Subcutaneous abdominal adipose tissue (tissue), 5 donors: ENCODE results near the gene FUT1.

Source experiments
- H3K27ac ChIP-seq: one replicate; pipeline ENCODE4 v1.7.0; 2013; ENCODE audit warnings: low read depth, mild to moderate bottlenecking, inconsistent platforms, low read length, moderate library complexity
- H3K27me3 ChIP-seq, 5 donors: one replicate each; pipeline ENCODE4 v1.7.0; 2013; ENCODE audit warnings: low read length in 5 of 5, inconsistent platforms in 1 of 5; ENCODE audit not compliant: control insufficient read depth in 5 of 5, insufficient read depth in 4 of 5
- H3K36me3 ChIP-seq, 5 donors: one replicate each; pipeline ENCODE4 v1.7.0; 2013; ENCODE audit warnings: low read length in 5 of 5; ENCODE audit not compliant: control insufficient read depth in 5 of 5, insufficient read depth in 5 of 5
- H3K4me1 ChIP-seq, 5 donors: one replicate each; pipeline ENCODE4 v1.7.0; 2013; ENCODE audit warnings: low read length in 5 of 5, mild to moderate bottlenecking in 3 of 5, moderate library complexity in 1 of 5; ENCODE audit not compliant: control insufficient read depth in 5 of 5, insufficient read depth in 5 of 5
- H3K4me3 ChIP-seq, 5 donors: one replicate each; pipeline ENCODE4 v1.7.0; 2013; ENCODE audit warnings: low read length in 5 of 5, low read depth in 1 of 5
- H3K9ac ChIP-seq, 5 donors: one replicate each; pipeline ENCODE4 v1.7.0; 2013; ENCODE audit warnings: low read length in 5 of 5, mild to moderate bottlenecking in 4 of 5, moderate library complexity in 3 of 5
- H3K9me3 ChIP-seq, 5 donors: one replicate each; pipeline ENCODE4 v1.7.0; 2013; ENCODE audit warnings: low read length in 5 of 5; ENCODE audit not compliant: control insufficient read depth in 5 of 5
- donor health status: healthy.
- donor health status: healthy.
- donor health status: healthy.
- donor health status: healthy.
- donor health status: healthy.

The FUT1 gene

DNA sequence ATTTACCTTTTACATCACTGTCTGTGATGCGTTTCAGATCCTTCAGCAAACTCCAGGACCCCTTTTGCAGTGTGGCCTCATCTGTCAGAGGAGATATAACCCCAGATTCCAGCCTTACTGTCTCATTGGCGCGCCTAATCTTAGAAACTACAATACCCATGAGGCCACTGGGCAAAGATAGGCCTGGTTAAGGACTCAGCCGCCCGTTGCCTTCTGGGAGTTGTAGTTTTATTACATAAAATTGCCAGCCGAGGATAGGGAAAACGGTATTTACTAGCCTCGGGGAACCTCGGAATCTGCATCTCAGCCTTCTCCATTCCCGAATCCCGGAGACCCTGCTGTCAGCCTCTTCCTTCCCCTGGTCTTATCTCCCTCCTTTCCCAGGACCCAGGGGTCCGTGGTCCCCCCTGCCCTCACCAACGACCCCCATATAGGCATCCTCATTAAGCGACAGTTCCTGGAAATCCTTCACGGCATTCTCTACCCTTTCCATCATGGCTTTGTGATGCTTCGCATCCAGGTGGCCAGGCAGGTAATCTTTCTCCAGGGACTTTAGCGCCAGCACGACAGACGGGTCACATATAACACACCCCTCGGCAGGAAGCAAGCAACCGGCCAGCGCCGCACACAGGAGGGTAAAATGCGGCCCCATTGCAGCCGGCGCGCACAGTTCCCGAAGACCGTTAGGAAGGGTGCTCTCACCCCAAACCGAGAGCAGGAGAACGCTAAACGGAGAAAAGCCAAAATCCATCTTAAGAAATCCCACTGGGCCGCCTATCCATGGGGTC lies 7.0 kb downstream of the FUT1 start:
- H3K27ac ChIP-seq = no peak overlapping the region
- peaks cover 0 to 7% (median 3%) of the 10 kb centered on the region in 5 donors for H3K36me3 ChIP-seq
- H3K4me1 ChIP-seq = peaks cover 0 to 33% (median 10%) of the 10 kb centered on the region in 5 donors
- H3K9ac ChIP-seq = no peak overlapping the region
- H3K4me3 ChIP-seq = no peak overlapping the region
- H3K27me3 ChIP-seq = peaks cover 2 to 15% (median 5%) of the 10 kb centered on the region in 5 donors
- peaks cover 0 to 3% (median 0%) of the 10 kb centered on the region in 5 donors for H3K9me3 ChIP-seq

DNA sequence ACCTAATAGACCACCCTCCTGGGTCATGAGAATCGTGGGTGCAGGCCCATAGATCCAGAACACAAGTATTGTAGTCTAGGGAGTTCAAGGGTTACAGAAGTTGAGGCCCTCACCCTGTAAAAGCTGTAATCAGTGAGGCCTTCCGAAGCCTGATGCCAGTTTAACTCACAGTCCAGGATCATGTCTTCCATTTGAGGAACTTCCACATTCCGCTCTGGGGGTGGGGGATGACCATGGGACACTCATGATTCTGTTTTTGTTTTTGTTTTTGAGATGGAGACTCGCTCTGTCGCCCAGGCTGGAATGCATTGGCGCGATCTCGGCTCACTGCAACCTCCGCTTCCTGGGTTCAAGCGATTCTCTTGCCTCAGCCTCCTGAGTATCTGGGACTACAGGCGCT lies 10.3 kb downstream of the FUT1 start:
- no peaks in the 10 kb centered on the region for H3K36me3 ChIP-seq
- H3K27ac ChIP-seq = peak overlapping the region; percentile 79
- peaks cover 2 to 47% (median 20%) of the 10 kb centered on the region in 5 donors for H3K4me1 ChIP-seq
- H3K9ac ChIP-seq = no peak overlapping the region
- no peak overlapping the region for H3K4me3 ChIP-seq
- H3K27me3 ChIP-seq = peaks cover 0 to 15% (median 7%) of the 10 kb centered on the region in 5 donors
- H3K9me3 ChIP-seq = peaks cover 0 to 3% (median 0%) of the 10 kb centered on the region in 5 donors

DNA sequence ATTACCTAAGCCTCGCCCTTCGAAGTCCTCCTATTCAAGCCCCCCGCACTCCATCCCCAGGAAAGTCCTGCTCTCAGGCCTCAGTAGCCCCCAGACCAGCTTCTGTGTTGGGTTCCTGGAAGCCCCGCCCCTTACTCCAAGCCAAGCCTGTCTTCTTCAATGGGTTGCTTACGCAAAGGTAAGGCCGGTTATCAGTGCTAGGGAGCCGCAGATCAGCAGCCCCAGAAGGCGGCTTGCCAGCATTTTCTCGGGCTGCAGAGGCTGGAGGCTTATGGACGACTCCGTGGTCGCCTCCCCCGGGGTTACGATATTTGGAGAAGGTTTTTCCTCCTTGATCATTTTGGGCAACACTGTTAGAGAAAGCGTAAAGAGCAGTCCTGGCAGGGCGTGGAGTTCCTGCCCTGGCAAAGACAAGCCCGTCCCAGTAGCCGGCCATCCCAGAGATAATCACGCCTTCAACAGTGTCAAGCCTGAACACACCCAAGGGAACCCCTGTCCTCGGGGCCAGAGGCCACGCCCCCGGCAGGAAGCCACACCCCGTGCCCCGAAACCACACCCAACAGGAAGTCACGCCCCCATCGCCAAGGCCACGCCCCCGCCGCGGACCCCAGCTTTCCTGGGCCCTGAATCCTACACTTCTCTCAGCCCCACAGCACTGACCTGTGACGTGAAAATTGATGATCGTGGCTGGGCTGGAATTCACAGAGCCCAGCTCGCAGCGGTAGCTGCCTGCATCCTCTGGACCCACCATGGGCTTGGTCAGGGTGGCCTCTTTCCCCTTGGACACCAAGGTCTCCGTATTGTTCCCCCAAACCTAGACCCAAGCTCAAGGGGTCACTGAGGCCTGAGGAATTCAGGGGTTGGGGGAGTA lies 11.1 kb downstream of the FUT1 start:
- Histone ChIP-seq H3K9me3 (peaks cover 0 to 3% (median 0%) of the 10 kb centered on the region in 5 donors), H3K4me3 (peak overlapping the region in 3 of 5 donors; percentile 64 to 88 (median 75)), H3K27me3 (peaks cover 0 to 9% (median 7%) of the 10 kb centered on the region in 5 donors), H3K27ac (peak overlapping the region; percentile 79), H3K36me3 (peaks cover 0 to 1% (median 0%) of the 10 kb centered on the region in 5 donors), H3K4me1 (peaks cover 2 to 41% (median 16%) of the 10 kb centered on the region in 5 donors), H3K9ac (peak overlapping the region in 3 of 5 donors; percentile 6 to 86 (median 55))

DNA sequence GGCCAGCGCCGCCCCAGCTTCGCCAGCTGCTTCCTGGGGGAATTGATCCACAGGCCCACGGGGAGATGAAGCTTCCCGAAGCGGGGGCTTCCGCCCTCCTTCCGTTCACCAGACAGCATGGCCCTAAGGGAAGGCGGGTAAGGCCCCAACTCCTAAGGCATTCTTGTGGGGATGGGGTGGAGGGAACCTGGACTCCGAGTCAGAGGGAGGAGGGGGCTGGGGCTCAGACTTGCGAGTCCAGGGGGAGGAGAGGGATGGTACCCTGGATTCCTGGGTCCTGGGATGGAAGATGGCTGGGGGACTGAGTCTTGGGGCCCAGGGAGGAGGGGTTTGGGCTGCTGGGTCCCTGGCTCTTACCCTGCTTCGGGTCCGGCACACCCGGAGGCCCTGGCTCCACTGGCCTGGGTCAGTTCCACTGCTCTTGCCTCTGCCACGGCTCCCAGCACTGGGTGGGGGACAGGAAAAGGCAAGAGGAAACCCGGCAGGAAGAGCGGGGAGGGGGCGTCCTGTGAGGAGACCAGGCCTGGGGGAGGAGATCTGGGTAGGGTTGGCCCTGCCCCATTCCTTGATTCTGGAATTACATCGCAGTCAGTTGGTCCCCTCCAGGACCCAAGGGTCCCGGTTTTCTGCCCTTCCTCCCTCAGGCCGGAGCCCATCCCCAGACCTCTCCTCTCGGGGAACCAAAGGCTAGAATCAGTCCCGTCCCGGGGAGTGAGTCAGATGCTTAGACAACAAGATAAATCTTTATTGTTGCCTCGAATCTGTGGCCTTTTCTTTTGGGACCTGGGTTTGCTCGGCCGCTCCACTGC lies 12.1 kb downstream of the FUT1 start, which contains the start of gene RASIP1:
TSS of gene RASIP1 (minus strand) at position 447 of the 809 bp plus-strand sequence. CDS start at position 119, 328 bp downstream.
- peaks cover 0 to 2% (median 0%) of the 10 kb centered on the region in 5 donors for H3K9me3 ChIP-seq
- H3K36me3 ChIP-seq = peaks cover 0 to 2% (median 0%) of the 10 kb centered on the region in 5 donors
- peak within 1 kb of the TSS in 3 of 5 donors; percentile 67 to 86 (median 70) for H3K9ac ChIP-seq
- H3K27ac ChIP-seq = peak within 1 kb of the TSS; percentile 79
- H3K4me1 ChIP-seq = peaks cover 2 to 38% (median 16%) of the 10 kb centered on the region in 5 donors
- H3K27me3 ChIP-seq = peaks cover 0 to 4% (median 3%) of the 10 kb centered on the region in 5 donors
- H3K4me3 ChIP-seq = peak within 1 kb of the TSS; percentile 60 to 88 (median 66)

DNA sequence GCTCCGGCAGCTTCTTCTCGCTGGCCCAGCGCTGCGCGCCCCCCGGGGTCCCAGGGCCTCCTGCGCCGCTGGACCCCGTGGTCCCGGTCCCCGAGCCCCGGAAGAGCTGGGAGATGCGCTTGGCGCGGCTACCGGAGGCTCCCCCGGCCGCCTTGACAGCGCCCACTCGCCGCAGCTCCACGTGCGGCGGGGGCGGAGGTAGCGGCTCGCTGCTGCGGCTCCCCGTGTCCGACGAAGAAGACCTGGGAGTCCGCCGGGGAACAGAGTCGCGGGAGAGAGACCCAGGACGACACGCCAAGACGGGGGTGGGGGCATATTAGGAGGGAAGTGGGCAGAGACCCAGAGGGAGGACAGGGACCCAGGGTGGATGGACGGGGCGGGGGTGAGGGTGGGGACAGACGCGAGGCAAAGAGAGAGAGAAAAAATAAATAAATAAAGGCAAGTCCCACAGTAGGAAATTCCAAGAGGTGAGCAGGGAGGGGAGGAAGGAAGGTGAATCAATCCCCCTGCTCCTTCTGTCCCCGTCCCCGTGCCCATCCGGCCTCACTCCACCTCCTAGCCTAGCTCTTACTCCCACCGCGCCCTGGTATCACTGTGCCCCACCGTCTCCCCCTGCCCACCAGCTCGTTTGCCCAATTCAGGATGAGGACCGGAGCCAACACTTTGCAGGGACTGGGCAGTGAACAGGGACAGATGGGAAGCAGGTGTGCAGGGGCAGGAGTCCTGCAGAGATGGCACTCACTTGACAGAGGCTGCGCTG lies 12.9 kb downstream of the FUT1 start:
- peak overlapping the region in 3 of 5 donors; percentile 67 to 86 (median 70) for H3K9ac ChIP-seq
- H3K27ac ChIP-seq = peak overlapping the region; percentile 79

DNA sequence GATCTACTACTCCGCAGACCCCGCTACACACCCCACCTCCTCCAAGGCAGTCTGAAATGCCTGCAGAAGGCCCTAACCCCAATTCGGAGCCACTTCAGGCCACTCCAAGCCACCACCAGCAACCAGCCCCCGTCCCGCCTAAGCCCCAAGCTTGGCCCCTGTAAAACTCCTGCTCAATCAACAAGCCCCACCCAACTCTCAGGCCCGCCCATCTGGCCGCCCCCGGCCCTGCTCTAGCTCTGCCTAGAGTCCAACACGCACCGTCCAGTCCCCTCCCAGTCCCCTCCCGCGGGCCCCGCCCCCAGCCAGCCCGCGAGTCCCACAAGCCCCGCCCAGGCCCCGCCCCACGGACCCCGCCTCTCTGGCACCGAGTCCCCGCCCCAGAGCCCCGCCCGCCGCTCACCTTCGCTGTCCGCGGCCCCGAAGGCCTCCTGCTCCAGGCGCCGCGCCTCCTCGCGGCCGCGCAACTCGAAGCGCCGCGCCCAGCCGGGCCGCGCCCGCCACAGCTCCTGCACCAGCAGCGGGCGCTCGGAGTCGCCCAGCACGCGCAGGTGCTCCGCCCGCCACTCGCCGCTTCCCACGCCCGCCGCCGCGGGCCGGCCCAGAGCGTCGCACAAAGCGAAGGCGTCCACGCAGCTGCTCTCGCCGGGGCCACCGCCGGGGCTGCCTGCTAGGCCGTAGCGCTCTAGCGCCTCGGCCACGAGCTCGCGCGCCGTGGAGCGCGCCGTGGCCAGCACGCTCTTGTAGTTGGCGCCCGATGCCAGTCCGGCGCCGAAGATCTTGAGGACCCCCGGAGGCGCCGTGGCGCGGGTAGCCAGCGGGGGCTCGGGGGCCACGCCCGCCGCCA lies 13.7 kb downstream of the FUT1 start:
- peaks cover 0 to 10% (median 7%) of the 10 kb centered on the region in 5 donors for H3K27me3 ChIP-seq
- peak overlapping the region; percentile 30 for H3K27ac ChIP-seq

More for the DNA sequence above, 12.9 kb downstream of the FUT1 start:
- peaks cover 2 to 38% (median 16%) of the 10 kb centered on the region in 5 donors for H3K4me1 ChIP-seq
- peaks cover 0 to 9% (median 7%) of the 10 kb centered on the region in 5 donors for H3K27me3 ChIP-seq
- no peaks in the 10 kb centered on the region for H3K9me3 ChIP-seq
- peak overlapping the region; percentile 60 to 88 (median 66) for H3K4me3 ChIP-seq
- H3K36me3 ChIP-seq = peaks cover 0 to 3% (median 0%) of the 10 kb centered on the region in 5 donors

DNA sequence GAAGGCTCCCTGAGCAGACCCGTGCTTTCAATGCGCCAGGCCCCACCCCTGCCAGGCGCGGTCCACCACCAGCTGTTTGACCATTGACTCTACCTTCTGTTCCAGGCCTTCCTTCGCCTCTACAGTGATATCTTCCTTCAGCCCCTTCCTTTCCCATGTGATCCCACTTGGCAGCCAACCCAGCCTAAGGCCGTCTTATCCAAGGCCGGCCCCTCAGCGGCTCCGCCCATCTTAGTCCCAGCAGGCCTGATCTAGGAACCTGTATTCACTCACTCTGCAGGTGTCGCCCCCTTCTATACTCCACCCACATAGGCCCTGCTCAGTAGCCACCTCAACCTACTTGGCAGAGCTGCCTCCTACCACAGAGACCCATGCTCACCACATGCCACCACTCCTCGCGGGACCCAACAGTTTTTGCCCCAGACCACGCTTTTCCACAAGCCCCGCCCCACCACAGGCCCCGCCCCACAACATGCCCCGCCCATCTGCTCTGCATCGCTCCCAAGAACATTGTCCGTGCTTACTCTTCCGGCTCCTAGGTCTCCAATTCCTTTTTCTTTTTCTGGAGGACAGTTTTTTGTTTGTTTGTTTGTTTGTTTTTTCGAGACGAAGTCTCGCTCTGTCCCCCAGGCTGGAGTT lies 15.0 kb downstream of the FUT1 start:
- H3K4me1 ChIP-seq = peaks cover 2 to 38% (median 16%) of the 10 kb centered on the region in 5 donors
- no peaks in the 10 kb centered on the region for H3K9me3 ChIP-seq
- no peak overlapping the region for H3K27ac ChIP-seq
- peak overlapping the region in 1 of 5 donors; percentile 51 for H3K9ac ChIP-seq
- peaks cover 0 to 12% (median 5%) of the 10 kb centered on the region in 5 donors for H3K36me3 ChIP-seq
- H3K27me3 ChIP-seq = peaks cover 0 to 10% (median 7%) of the 10 kb centered on the region in 5 donors
- H3K4me3 ChIP-seq = peak overlapping the region in 3 of 5 donors; percentile 3 to 61 (median 17)

More for the DNA sequence above, 13.7 kb downstream of the FUT1 start:
- H3K4me1 ChIP-seq = peaks cover 2 to 38% (median 16%) of the 10 kb centered on the region in 5 donors
- peaks cover 0 to 3% (median 0%) of the 10 kb centered on the region in 5 donors for H3K36me3 ChIP-seq
- H3K9ac ChIP-seq = peak overlapping the region in 2 of 5 donors; percentile 51 to 86
- H3K4me3 ChIP-seq = peak overlapping the region; percentile 60 to 88 (median 64)
- H3K9me3 ChIP-seq = no peaks in the 10 kb centered on the region
